ENCODE data around the gene NXPH4.

The NXPH4 gene

DNA sequence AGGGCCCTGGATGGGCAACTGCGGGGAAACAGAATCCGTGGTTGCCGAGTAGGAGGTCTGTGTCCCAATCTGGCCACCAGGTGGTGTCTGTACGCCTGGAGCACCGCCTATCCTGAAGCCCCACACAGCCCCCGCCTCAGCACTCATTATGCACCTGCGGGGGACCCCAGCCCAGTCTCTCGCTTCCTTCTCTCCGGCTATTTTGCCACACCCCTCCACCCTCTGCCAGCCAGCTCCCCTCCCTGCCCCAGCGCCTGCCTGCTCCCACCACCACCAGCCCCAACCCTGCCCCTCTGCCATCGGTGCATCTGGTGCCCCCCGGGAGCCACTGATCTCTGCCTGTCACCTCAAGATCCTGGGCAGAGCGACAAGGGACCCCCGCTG is 2.2 kb upstream of the NXPH4 start:
- TF ChIP-seq, protein P1, sequence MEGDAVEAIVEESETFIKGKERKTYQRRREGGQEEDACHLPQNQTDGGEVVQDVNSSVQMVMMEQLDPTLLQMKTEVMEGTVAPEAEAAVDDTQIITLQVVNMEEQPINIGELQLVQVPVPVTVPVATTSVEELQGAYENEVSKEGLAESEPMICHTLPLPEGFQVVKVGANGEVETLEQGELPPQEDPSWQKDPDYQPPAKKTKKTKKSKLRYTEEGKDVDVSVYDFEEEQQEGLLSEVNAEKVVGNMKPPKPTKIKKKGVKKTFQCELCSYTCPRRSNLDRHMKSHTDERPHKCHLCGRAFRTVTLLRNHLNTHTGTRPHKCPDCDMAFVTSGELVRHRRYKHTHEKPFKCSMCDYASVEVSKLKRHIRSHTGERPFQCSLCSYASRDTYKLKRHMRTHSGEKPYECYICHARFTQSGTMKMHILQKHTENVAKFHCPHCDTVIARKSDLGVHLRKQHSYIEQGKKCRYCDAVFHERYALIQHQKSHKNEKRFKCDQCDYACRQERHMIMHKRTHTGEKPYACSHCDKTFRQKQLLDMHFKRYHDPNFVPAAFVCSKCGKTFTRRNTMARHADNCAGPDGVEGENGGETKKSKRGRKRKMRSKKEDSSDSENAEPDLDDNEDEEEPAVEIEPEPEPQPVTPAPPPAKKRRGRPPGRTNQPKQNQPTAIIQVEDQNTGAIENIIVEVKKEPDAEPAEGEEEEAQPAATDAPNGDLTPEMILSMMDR (conservative IDR thresholded peaks at IDR 0.05) = peak; percentile 76
- no peak for TF ChIP-seq ZFX (IDR thresholded peaks at IDR 0.05)
- no peak overlapping the region for H3K27ac ChIP-seq

GRCh38 chr12:57215065-57215464 is 1.5 kb upstream of the NXPH4 start:
- no peak overlapping the region for H3K27ac ChIP-seq
- TF ChIP-seq, protein P1 (conservative IDR thresholded peaks at IDR 0.05) = no peak
- no peak for TF ChIP-seq ZFX (IDR thresholded peaks at IDR 0.05)

GRCh38 chr12:57215668-57216013 is 953 bp upstream of the NXPH4 start:
- H3K27ac ChIP-seq = no peak overlapping the region
- TF ChIP-seq ZFX (IDR thresholded peaks at IDR 0.05) = no peak
- TF ChIP-seq, protein P1 (conservative IDR thresholded peaks at IDR 0.05) = no peak

DNA sequence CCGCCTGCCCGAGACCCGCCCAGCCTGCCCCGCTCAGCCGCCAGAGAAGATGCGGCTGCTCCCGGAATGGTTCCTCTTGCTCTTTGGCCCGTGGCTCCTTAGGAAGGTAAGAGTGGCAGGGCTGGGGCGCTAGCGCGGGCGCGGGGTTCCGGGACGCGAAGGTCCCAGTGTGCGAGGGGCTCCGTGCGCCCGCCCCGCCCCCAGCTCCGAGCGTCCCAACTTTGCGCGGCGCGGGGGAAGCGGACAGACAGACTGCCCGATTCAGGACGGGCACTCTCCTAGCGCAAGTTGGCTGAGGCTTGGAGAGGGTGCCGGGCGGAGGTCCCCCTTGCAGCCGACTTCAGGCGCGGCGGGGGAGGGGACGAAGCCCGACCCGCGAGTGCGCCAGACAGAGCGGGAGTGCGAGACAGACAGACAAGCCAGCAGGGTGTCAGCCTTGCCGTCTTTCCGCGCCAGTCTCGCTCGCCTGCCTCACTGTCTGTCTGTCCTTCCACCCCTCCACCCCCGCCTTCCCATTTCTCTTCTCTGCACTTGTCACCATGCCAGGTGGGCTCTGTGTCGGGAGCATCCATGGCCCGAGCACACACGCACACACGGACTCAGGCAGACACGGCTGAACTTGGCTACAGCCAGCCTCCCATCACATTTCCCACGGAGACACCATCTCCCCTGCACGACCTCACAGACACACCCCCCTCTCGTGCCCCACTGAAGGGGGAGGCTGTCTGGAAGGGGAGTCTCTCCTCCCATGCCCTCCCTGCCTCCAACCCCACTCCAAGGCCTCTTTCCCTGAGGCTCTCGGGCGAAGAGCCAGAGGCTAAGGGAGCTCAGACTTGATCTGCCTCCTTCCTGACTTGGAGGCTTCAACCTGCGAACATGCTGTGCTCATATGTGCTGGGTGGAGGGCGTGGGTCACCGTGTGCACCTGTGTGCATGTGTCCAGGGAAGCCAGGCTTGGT is 606 bp downstream of the NXPH4 start:
- TF ChIP-seq, protein P1 (conservative IDR thresholded peaks at IDR 0.05) = no peak
- no peak for TF ChIP-seq ZFX (IDR thresholded peaks at IDR 0.05)

DNA sequence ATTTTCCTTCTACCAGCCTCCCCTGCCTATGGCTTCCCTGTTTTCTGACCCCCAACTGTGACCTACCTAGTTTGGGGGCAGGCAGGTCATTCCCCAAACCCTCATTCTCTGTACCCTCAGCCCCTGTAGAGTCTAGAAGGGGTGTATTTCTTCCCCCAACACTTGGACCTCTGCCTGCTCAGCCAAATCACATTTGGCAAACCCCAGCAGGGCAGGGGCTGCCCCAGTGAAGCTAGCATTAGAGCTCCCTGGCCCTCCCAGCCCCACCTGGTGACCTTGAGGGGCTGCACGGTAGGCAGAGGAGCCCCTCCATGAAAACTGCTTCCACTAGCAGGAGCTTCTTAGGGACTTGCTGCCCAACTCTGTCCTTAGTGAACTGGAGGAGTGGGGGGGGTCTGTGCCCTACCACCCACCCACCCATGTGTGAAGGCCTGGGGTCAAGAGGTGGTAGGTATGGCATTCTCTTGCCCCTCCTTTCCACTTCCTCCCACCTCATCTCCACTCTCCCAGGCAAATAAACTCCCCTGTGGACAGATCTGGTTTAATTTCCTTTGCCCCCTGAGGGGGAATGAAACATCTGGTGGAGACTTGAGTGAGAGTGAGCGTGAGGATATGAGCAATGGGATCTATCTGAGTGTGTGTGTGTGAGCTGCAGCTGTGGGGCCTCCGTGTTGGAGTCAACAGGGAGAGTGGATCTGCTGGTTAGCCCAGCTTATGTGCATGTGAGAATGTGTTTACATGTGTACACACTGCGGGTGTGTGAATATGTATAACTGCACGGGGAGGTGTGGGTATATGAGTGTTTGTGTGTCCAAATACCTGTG is 1.6 kb downstream of the NXPH4 start:
- peak overlapping the region; percentile 75 for H3K27ac ChIP-seq
- TF ChIP-seq ZFX (IDR thresholded peaks at IDR 0.05) = no peak
- TF ChIP-seq, protein P1 (conservative IDR thresholded peaks at IDR 0.05) = no peak

More for the DNA sequence above, 606 bp downstream of the NXPH4 start:
- H3K27ac ChIP-seq = peak overlapping the region; percentile 75

GRCh38 chr12:57219205-57219992 is 2.8 kb downstream of the NXPH4 start:
- H3K27ac ChIP-seq = peak overlapping the region; percentile 2; the same call in 1 of the 2 replicates

More at GRCh38 chr12:57219205-57219992, 2.8 kb downstream of the NXPH4 start:
- TF ChIP-seq ZFX (IDR thresholded peaks at IDR 0.05) = no peak
- TF ChIP-seq, protein P1 (conservative IDR thresholded peaks at IDR 0.05) = no peak
